GM21447 (cell line): Measurements from ENCODE around the gene ASTN2.

Experiments used
- ATAC-seq: cut with Tn5 transposase; IDR thresholded peaks from one replicate; pipeline ENCODE4 v1.9.1; 2021; ENCODE audit not compliant: unreplicated experiment

The ASTN2 gene

DNA sequence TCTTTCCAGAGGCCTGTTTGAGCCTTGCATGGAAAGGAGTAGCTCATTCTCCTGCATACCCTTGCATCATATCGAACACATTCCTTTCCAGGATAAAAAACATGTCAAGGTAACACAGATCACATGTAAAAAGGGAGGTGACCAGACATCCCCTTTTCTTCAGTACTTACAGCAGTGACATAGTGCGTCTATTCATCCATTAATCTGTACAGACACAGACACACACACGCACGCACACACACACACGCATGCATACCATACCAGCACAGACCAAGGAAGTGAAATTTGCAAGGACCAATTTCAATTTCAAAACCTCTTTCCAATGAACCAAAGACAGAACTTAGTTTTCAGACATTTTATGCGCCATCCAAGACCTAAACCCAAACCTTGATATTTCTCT is 1005.2 kb downstream of the ASTN2 start:
- no peak for ATAC-seq

DNA sequence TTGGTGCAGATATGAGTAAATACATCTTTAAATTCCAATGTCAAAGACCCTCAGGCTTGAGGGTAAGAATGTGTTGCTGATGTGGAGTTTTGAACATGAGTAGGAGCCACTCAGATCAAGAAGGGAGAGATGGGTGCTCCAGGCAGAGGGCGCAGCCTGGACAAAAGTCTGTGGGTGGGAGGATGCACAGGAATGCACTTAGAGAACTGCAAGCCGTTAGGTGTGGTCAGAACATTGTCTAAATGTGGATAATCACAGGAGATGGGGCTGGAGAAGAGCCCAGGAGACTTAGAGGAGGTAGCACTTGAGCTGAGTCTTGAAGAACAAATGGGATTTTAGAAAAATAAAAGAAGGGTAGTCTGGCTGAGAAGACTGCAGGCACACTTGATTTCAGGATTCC is 1005.7 kb downstream of the ASTN2 start:
- no peak for ATAC-seq

DNA sequence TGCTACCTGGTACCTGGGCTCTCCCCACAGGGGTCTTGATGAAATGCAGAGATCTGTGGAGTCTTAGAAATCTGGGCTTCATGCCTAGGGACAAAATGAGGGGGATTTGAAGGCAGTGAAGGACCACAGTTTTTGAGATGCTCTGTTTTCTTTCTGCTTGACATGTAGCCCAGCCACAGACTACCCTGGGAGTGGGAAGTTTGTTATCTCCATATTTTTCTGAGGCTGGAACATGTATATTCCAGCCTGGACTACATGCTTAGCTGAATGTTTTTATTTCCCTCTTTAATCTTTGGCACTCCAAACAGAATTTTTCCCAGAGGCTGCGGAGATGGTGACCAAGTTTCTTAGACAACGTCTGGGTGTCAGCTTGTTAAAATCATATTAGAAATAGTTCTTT is 1008.4 kb downstream of the ASTN2 start:
- no peak for ATAC-seq

DNA sequence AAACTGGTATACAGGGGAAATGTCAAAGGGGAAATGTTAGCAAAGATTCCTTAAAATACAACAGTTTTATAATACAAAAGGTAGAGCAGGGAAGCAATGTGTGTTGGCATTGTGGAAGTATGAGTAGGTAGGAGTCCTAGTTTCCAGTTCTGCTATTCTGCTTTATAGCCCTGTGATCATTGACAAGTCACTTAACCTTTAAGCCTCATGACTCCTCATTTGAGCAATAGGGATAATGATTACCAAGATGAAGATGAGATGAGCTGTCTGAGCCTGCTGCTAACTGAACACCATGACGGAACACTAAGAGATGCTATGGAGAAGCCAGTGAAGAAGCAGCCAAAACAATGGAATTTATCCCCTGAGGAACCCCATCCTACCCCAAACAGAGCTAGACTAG is 1009.5 kb downstream of the ASTN2 start:
- ATAC-seq, result no peak

DNA sequence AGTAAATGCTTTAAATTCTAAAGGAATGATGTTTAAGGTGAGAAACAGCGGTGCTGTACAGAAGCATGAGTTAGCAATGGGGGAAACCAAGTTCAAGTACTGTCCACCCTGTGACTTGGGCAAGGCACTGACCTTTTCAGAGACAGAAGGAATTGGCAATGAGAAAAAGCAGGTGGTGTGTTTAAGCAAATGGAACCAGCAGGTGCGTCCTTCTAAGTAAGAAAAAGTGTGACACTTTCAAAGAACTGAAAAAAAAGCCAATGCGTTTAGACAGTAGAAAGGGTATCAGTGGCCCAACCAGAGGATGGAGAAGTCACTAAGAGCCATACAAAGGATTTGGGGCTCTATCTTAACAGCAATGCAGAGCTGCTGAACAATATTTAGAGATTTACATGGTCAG is 1010.6 kb downstream of the ASTN2 start:
- ATAC-seq, result no peak

DNA sequence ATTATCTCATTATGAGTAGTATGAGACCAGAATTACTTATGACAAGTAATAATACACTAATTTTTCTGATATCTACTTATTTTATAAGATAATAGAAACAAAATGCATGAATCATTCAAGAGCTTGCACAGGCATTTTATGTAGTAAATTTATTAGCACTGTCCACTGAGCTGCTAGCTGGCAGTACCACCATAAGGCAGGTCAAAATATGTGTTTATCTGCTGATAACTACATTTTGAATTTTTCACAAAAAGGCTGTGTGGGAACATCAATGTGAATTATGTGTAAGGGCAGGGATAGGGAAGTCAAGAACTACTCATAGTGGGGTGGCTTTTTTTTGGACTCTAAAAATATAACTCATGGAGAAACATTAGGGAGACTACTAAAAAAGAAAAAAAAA is 1011.7 kb downstream of the ASTN2 start:
- no peak for ATAC-seq

DNA sequence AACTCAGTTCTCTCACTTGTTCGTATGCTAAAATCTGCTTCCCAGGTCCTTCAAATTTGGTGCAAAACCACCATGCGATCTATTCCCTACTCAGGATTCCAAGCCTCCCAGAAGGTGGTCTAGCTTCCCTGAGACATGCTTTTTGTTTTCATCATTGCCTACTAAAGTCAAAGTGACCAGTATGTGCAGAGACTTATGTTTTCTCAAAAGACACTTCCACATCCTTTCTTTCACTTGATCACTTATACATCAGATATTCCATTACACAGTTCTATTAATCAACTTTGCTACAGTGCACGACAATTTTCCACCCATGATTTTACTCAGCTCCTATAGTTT is 1019.2 kb downstream of the ASTN2 start:
- ATAC-seq, result no peak

DNA sequence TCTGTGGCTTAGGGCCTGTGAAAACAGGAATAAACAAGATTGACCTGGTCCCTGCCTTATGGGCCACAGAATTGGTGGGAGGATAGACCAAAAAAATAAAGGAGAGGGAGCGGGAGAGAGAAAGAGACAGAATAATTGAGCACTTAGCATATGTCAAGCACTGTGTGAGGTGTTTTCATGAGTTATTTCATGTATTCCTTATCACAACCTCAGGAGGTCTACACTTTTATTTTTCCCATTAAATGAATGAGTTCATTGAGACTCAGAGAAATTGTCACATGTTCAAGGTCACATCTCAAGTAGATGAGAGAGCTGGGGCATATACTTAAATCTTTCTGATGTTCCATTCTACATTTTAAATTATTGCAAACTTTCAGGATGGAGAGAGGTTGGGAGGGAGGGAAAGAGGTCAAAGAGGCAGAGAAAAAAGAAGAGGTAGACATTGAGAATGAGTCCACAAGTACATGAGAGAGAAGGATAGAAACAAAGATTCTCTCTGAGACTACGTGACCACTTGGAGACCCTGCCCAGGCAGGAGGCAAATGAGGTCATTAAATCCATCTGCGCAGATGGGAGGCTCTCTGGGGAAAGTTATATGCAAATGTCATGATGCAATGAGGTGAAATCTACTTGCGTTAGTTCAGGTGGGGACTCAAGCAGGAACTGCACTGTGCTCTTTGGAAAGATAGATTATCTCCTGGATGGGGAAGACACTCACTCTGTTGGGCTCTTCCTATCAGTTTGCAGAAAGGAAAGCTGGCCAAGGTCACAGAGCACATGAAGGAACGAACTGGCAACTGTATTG is 1019.8 kb downstream of the ASTN2 start:
- no peak for ATAC-seq

DNA sequence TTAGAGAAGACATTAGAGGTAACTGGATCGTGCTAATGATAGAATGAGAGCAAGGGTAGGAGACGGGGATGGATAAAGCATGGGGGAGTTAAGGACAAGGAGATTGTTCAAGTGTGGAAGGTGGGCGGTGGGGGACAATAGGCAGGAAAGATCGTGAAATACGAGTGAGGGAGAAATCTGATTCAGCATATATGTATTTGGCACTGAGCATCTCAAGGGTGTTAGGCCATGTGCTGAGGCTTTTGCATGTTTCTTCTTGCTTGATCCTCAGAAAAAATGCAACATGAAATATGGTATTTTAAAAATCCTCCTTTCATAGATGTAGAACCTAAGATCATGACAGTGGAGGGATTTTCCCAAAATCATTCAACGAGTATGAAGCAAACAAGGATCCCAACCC is 1020.8 kb downstream of the ASTN2 start:
- no peak for ATAC-seq

DNA sequence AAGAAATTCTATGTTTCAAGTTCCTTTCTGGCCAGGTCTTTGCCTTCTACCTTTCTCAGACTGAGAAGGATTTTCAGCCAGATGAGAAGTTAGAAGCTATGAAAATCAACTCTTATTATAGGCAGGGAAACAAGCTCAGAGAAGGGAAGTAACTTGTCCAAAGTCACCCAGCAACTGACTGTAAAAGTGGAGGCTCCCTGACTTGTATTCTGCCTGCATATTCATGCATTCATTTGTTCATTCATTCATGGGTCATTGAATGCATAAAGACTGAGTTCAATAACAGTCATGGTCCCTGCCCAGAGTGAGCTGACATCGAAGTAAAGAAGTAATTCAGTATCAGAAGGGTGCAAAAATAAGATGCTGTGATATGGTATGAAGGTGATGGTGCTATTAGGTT is 1021.7 kb downstream of the ASTN2 start:
- ATAC-seq, result no peak

DNA sequence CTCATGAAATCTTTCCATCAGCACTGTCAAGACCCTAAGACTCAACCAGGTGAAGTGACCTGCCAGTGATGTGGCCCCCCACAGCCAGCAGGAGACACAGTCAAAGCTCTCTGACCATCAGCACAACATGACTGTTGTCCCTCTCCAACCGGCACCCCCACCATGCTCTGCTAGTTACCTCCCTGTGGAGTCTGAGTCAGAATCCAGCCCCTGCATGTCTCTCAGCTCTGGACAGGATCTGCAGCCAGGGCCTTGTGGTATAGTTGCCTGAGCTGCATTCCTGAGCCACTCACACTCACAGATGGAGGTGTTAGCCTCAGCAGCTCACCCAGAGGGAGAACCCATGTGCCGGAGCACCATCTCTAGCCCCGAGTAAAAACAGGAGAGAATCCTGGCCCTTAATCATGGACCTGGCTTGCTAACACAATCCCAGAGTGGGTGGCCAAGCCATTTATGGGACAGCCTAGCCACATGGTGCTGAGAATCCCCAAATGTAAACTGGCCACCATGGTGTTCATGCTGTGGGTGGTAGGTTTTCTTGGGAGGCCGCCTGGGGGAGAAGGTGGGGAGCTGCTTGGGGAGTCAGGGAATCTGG is 1023.5 kb downstream of the ASTN2 start:
- no peak for ATAC-seq

DNA sequence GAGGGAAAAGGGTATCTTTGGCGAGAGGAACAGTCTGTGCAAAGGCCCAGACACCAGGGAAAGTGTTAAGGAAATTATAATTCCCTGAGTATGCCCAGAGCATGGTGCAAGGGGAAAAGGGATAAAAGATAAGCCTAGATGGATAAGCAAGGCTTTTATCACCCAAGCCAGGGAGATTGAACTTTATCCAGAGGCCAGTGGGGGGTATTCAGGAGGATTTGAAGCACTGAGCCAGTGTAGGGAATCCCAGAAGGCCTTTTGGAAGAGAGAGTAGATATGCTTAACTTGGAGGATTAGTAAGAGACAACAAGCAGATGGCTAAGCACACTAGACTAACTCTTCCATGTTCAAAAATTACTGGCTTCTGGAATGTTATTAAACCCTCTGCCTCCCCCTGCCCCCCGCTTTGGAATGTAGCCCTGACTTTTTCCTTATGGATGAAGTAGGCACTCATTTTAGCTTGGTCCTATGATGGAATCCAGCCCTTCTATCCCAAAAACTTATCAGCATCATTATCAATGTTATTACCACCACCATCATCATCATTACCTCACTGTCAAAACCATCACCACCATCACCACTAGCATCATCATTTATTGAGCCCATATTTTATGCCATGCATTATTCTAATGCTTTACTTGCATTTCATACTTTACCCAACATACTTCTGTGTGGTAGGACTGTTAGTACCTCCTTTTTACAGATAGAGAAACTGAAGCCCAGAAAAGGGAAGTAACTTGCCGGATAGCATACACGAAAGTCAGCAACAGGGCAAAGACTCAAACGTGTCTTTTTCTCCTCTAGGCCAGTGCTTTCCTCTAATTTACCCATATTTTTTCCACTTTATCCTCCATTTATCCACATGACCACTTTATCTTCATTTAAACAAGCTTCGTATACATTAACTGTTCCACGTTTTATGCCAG is 1024.3 kb downstream of the ASTN2 start:
- ATAC-seq, result peak; percentile 78

DNA sequence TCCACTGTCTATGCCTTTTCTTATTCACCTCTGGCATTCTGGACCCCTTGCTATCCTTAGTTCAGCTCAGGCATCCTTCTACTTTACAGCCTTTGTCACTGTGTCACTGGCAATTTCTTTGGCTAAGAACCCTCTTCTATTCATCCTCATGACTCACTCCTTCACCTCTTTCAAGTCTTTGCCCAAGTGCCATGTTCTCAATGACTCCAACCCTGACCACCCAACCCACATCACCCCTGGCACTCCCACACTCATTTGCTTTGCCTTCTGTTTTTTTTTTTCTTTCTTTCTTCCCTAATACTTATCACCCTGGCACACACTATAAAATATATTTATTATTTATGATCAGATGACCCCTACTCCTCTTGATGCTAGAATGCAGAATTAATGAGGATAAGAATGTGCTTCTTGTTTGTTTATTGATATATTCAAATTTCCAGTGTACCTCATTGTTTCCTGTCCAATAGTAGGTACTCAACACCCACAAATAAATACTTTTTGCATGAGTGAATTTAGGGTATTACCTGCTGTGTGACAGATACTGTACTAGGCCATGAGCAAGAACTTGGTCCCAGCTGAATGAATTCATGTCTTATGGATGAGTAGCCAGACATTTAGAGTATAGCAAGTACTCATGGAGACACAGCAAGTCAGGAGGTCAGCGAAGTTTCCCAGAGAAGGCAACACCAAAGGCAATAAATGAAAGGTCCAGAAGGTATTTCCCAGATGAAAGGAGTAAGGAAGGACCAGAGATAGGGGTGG is 1025.1 kb downstream of the ASTN2 start:
- no peak for ATAC-seq

DNA sequence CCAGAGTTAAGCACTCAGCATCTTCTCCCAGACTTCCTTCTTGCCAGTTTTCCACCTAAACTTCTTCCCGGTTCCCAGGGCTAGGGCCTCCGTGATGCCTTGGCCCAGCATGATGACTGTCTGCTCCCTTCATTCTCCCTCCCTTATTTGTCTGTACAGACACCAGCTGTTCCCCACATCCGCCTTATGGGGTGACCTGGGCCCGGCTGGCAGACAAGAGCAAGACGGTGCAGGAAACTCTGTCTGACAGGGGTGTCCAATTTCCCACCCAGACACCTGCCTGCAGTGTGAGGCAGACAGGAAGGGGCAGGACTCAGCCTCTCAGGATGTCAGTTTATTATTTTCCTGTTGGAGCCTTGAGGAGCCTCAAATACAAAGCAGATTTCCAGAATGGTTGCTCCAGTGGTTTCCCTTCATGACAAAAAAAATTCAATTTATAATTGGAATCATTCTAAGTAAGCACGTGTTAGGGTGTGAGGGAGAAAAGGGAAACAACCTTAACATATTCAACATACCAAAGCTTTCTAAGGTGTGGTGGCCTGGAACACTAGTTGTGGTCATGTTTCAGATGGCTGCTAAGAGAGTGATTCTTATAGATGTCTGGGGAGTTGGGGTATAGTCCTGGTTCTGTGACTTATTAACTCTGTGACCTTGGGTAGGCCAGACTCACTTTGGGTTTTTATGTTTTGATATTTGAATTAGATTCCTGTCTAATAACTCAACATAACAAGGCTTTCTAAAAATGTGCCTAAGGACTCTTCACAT is 1026.7 kb downstream of the ASTN2 start:
- peak; percentile 55 for ATAC-seq

DNA sequence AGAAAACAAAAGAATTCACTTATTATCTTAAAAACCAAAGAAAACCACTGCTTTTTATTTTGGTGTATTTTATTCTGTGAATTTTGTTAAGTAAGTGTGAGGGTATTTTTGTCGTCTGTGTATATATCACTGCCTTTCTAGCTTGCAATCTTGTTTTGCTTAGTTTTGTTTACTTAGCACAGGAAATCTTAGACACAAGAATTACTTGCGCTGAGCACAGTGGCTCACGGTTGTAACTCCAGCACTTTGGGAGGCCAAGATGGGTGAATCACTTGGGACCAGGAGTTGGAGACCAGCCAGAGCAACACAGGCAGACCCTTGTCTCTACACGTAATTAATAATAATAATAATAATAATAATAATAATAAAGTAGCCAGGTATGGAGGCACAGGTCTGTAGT is 1030.9 kb downstream of the ASTN2 start:
- no peak for ATAC-seq

DNA sequence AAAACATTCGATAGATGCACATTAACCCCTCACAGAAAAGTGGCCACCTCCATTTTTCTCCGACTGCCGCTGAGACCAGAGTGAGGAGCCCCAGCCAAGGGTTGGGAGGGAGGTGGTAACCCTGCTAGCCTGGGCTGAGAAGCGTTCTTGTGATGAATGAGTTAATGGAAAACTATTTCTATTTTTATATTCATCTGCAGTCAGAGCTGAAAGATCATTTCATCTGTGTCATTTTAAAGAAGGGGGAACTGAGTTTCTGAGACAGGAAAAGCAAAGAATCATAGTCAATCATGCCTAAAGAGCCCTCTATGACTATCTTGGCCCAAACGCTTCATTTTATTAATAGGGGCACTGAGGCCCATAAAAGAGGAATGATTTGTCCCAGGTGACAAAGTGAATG is 1031.7 kb downstream of the ASTN2 start:
- no peak for ATAC-seq

DNA sequence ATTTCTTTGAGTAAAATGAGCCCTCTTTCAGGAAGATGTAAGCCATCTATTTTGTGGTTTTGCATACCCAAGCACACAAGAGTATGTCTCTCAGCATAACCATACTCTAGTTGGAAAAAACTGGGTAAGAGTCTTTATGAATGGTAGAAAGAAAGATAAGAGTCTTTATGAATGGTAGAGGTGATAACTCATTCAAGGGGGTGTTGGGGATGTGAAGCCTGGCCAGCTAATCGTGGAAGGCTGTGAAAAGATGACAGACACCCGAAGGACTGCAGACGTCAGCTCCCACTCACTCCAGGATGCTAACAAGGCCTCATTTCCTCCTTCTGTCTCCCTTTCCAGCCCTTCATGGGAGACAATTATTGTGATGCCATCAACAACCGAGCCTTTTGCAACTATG is 1032.8 kb downstream of the ASTN2 start:
- ATAC-seq, result no peak

DNA sequence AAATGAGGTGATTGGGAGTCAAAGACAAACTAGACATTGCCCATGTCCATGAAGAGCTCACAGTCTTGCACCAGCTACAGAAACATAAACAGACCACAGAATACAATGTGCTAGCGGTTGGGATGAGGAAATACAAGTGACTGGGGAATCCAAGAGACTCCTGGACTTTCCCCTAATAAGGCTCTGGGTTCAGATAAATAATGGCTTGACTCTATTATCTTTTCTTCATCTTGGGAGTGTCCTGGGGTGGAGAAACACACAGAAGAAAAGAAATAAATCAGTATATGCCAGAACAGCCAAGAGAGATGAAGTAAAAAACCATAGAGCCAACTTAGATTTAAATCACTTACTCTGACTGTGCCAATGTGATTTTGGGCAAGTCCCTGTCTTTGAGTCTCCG is 1033.5 kb downstream of the ASTN2 start:
- ATAC-seq, result no peak

DNA sequence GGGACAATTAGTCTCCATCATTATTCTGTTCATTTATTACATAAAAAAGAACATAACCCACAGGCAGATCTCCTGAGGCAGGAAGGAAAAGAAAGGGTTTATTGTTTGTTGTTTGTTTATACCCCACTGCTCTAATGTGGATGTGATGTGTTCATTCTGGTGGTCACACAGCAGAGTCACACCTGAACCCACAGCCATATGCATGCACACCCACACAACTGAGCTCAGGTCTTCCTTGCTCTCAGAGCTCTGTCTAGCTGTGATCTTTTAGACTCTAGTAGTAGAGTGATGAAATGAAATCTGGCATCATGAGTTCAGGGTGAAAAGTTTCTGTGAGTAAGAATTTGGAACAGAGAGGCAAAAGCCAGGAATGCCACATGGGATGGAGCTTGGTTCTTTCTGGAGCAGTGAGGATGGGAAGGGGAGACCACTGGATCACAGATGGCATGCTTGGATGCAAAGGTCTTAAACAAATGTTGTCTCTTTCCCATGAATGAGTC is 1034.3 kb downstream of the ASTN2 start:
- ATAC-seq, result no peak

DNA sequence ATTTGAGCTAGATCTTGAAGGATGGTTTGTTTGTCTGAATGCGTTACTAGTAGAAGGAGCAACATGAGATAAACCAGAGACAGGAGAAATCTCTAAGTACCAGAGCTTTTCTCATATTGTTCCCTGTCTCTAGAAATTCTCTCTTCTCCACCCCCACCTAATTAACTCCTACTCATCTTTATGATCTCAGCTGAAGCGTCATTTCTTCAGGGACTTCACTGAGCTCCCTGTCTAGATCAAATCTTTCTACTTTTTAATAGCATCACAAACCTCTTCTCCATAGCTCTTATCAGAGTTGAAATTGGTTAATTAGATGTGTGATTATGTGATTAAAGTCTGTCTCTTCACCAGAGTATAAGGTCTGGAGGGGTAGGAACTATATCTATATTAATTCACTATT is 1035.0 kb downstream of the ASTN2 start:
- ATAC-seq, result no peak
